ENCODE results near the gene IMPG2. TPM values are rescaled to one million over a fixed set of nuclear protein-coding genes. Genes with fewer than 3 reads are reported as not detected.

Gene IMPG2
- total and polyA plus RNA-seq, 4 donors: 0.01 to 0.37 (median 0.25) TPM; not detected in 1

DNA sequence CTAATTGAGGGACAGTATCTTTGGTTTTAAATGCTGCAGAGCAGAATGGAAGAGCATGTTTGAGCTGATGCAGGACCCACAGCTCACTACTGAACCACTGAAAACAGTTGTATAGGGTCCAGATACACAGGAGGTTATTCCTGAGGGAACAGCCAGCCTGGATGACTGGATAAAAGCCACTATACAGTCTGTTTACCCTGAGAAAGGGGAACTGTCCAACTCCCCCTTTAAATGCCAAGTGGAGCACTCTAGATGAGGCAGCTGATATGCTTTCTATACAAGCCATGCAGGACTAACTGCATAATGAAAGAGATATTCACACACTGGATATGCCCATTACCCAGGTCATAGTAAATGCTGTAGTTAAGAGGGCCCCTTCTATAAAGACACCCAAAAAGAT lies 138.6 kb downstream of the IMPG2 start (continued):
- TF ChIP-seq, protein P1, sequence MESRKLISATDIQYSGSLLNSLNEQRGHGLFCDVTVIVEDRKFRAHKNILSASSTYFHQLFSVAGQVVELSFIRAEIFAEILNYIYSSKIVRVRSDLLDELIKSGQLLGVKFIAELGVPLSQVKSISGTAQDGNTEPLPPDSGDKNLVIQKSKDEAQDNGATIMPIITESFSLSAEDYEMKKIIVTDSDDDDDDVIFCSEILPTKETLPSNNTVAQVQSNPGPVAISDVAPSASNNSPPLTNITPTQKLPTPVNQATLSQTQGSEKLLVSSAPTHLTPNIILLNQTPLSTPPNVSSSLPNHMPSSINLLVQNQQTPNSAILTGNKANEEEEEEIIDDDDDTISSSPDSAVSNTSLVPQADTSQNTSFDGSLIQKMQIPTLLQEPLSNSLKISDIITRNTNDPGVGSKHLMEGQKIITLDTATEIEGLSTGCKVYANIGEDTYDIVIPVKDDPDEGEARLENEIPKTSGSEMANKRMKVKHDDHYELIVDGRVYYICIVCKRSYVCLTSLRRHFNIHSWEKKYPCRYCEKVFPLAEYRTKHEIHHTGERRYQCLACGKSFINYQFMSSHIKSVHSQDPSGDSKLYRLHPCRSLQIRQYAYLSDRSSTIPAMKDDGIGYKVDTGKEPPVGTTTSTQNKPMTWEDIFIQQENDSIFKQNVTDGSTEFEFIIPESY (IDR thresholded peaks at IDR 0.05): no peak
- no peak for TF ChIP-seq FOXA1 (IDR thresholded peaks at IDR 0.05)
- TF ChIP-seq FOXA2 (IDR thresholded peaks at IDR 0.05): no peak
- TF ChIP-seq RXRA (IDR thresholded peaks at IDR 0.05): no peak
- TF ChIP-seq EGR1 (IDR thresholded peaks at IDR 0.05; ENCODE audit: low read depth in 2 of 2): no peak
- no peak for TF ChIP-seq JUND (IDR thresholded peaks at IDR 0.05)
- no peak for TF ChIP-seq GABPA (IDR thresholded peaks at IDR 0.05 in 1 of 2, conservative IDR thresholded peaks at IDR 0.05 in 1 of 2)

DNA sequence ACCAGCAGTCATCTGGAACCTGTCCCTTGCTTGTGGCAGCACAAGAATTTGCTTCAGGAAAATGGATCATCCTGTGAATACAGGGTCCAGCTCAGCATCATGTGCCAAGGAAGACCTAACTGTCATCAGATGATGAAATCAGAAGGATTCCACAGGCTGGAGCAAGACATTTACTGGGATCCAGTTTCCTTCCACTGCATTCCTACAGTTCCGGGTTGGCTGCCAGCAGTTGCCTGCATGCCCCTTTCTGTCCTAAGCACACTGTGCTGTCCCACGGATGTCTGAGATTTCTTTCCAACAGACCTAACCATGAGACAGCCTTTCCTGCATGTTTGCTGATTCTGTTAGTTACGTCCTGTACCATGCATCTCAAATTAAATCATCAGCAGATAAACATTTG lies 140.7 kb downstream of the IMPG2 start:
- H3K4me1 ChIP-seq (ENCODE audit: control insufficient read depth in 4 of 4, insufficient read depth in 4 of 4, low read length in 3 of 4): no peaks in the 10 kb centered on the region
- no peaks in the 10 kb centered on the region for H3K36me3 ChIP-seq (ENCODE audit: control insufficient read depth in 4 of 4, insufficient read depth in 3 of 4, low read depth in 1 of 4, low read length in 3 of 4)
- WGBS: 62% methylated on average over 3 of the region's 3 CpGs

More for the DNA sequence above, 140.7 kb downstream of the IMPG2 start:
- H3K9ac ChIP-seq (ENCODE audit: low read depth in 1 of 2, low read length in 2 of 2): peak overlapping the region in 1 of 2 donors; percentile 25
- H3K27me3 ChIP-seq (ENCODE audit: control insufficient read depth in 4 of 4, insufficient read depth in 4 of 4, low read length in 3 of 4): no peaks in the 10 kb centered on the region
- TF ChIP-seq EGR1 (IDR thresholded peaks at IDR 0.05; ENCODE audit: low read depth in 2 of 2) (no peak), JUND (IDR thresholded peaks at IDR 0.05) (no peak), FOXA2 (IDR thresholded peaks at IDR 0.05) (no peak), RAD21 (IDR thresholded peaks at IDR 0.05) (no peak), GABPA (IDR thresholded peaks at IDR 0.05 in 1 of 2, conservative IDR thresholded peaks at IDR 0.05 in 1 of 2) (no peak), RXRA (IDR thresholded peaks at IDR 0.05) (no peak), HNF4A (conservative IDR thresholded peaks at IDR 0.05) (no peak), NR2F2 (IDR thresholded peaks at IDR 0.05) (no peak), TAF1 (conservative IDR thresholded peaks at IDR 0.05) (no peak), YY1 (IDR thresholded peaks at IDR 0.05) (no peak), SP1 (IDR thresholded peaks at IDR 0.05) (no peak), HNF4G (IDR thresholded peaks at IDR 0.05) (no peak), FOXA1 (IDR thresholded peaks at IDR 0.05) (no peak)
- TF ChIP-seq, protein P2, sequence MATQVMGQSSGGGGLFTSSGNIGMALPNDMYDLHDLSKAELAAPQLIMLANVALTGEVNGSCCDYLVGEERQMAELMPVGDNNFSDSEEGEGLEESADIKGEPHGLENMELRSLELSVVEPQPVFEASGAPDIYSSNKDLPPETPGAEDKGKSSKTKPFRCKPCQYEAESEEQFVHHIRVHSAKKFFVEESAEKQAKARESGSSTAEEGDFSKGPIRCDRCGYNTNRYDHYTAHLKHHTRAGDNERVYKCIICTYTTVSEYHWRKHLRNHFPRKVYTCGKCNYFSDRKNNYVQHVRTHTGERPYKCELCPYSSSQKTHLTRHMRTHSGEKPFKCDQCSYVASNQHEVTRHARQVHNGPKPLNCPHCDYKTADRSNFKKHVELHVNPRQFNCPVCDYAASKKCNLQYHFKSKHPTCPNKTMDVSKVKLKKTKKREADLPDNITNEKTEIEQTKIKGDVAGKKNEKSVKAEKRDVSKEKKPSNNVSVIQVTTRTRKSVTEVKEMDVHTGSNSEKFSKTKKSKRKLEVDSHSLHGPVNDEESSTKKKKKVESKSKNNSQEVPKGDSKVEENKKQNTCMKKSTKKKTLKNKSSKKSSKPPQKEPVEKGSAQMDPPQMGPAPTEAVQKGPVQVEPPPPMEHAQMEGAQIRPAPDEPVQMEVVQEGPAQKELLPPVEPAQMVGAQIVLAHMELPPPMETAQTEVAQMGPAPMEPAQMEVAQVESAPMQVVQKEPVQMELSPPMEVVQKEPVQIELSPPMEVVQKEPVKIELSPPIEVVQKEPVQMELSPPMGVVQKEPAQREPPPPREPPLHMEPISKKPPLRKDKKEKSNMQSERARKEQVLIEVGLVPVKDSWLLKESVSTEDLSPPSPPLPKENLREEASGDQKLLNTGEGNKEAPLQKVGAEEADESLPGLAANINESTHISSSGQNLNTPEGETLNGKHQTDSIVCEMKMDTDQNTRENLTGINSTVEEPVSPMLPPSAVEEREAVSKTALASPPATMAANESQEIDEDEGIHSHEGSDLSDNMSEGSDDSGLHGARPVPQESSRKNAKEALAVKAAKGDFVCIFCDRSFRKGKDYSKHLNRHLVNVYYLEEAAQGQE (IDR thresholded peaks at IDR 0.05): no peak
- TF ChIP-seq, protein P3, sequence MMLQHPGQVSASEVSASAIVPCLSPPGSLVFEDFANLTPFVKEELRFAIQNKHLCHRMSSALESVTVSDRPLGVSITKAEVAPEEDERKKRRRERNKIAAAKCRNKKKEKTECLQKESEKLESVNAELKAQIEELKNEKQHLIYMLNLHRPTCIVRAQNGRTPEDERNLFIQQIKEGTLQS (IDR thresholded peaks at IDR 0.05): no peak
- TF ChIP-seq, protein P4, sequence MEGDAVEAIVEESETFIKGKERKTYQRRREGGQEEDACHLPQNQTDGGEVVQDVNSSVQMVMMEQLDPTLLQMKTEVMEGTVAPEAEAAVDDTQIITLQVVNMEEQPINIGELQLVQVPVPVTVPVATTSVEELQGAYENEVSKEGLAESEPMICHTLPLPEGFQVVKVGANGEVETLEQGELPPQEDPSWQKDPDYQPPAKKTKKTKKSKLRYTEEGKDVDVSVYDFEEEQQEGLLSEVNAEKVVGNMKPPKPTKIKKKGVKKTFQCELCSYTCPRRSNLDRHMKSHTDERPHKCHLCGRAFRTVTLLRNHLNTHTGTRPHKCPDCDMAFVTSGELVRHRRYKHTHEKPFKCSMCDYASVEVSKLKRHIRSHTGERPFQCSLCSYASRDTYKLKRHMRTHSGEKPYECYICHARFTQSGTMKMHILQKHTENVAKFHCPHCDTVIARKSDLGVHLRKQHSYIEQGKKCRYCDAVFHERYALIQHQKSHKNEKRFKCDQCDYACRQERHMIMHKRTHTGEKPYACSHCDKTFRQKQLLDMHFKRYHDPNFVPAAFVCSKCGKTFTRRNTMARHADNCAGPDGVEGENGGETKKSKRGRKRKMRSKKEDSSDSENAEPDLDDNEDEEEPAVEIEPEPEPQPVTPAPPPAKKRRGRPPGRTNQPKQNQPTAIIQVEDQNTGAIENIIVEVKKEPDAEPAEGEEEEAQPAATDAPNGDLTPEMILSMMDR (IDR thresholded peaks at IDR 0.05; ENCODE audit: low read depth, low read length, missing input control): no peak
- TF ChIP-seq, protein P1 (IDR thresholded peaks at IDR 0.05): no peak
- TF ChIP-seq, protein P5, sequence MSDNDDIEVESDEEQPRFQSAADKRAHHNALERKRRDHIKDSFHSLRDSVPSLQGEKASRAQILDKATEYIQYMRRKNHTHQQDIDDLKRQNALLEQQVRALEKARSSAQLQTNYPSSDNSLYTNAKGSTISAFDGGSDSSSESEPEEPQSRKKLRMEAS (IDR thresholded peaks at IDR 0.05): no peak
- no peak overlapping the region for H3K27ac ChIP-seq (ENCODE audit: low read depth in 1 of 2, low read length in 2 of 2)
- H3K9me3 ChIP-seq (ENCODE audit: control insufficient read depth in 4 of 4, low read length in 3 of 4): no peaks in the 10 kb centered on the region
- H3K4me3 ChIP-seq (ENCODE audit: low read depth in 1 of 3, low read length in 3 of 3): no peak overlapping the region
- DNase-seq (ENCODE audit: low spot score): no peak

Data from liver (tissue), 9 donors.